ENCODE results near the gene PLPP4.

DNA sequence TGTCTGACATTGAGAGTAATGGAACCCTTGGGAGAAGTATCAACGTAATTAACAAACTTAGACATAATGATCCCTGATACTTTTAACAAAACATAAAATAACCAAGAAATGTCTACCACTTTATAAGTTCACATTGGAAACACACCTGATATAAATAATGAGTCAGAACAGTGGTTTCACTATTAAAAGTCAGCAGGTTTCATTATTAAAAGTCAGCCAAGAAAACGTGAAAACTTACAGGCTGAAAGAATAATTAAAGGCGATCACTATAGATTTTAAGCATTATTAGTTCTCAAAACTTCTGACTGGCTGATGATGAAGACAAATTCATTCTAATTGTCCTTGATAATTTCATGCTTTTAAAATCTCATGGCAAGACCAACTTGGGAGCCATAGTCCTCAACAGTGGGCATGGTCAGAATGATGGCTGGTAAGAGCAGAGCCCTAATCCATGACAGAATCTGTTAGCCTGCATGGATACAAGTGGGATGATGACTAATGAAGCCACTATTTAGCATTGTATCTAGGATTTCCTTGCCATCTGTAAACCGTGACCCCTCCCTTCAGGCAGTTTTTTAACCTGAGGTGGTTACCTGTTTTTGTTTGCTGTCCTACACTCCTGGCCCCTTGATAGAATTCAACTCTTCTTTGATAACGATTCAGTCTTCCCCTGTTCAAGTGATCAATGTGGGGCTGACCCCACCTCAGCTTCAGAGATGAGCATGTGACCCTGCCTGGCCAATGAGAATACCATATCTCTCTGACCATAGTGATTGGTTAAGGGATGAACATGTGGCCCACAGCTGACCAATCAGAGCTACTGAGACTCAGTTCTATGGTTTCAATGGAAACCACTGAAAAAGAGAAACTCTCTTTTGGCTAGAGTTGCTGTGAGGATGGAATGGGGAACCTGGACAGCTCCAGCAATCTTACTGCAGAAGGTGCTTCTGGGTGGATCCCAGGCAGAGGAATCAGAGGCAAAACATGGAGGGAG lies 151.0 kb downstream of the PLPP4 start:
- TF ChIP-seq EZH2 (IDR thresholded peaks at IDR 0.05) (no peak), EZH2phosphoT487 (IDR thresholded peaks at IDR 0.05) (no peak)
- TF ChIP-seq, protein P1, sequence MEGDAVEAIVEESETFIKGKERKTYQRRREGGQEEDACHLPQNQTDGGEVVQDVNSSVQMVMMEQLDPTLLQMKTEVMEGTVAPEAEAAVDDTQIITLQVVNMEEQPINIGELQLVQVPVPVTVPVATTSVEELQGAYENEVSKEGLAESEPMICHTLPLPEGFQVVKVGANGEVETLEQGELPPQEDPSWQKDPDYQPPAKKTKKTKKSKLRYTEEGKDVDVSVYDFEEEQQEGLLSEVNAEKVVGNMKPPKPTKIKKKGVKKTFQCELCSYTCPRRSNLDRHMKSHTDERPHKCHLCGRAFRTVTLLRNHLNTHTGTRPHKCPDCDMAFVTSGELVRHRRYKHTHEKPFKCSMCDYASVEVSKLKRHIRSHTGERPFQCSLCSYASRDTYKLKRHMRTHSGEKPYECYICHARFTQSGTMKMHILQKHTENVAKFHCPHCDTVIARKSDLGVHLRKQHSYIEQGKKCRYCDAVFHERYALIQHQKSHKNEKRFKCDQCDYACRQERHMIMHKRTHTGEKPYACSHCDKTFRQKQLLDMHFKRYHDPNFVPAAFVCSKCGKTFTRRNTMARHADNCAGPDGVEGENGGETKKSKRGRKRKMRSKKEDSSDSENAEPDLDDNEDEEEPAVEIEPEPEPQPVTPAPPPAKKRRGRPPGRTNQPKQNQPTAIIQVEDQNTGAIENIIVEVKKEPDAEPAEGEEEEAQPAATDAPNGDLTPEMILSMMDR (IDR thresholded peaks at IDR 0.05), result no peak
